ENCODE results near the gene GRAP2. TPM values are rescaled to one million over a fixed set of nuclear protein-coding genes. Genes with fewer than 3 reads are reported as not detected.

The GRAP2 gene
- polyA plus RNA-seq, 1 donor (not counting 4 experiments of a cell fraction or from before 2014, with no cell fraction given), result not detected

DNA sequence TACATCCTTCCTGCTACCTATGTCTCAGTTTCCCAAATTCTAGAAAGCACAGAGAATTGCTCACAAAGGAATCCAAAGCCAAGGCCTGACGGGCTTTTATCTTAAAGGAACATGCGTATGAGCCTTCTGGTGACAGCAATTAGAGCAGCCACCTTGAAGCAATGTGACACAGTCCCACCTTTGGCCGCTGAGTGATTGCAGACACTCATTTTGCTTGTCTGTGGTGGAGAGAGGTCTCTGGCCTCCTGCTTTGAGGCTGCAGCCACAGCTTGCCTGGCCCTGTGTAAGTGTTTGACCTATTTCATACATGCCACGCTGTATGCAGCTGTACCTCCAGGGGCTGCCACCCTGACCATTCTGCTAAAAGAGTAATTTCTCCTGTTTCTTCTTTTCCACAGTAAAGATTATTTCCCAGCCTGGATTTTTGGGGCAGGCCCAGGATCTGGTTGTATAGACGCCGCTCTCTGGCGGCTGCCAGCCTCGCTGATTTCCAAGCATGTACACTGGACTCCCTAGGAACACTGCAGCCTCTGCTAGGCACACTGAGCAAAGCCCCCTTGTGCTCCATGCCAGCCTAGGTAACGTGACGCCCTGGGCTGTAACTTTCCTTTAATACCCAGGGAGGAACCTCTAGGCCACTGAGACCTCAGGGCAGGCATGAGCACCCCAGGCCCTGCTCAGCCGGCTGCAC lies 58.2 kb downstream of the GRAP2 start:
- Histone ChIP-seq H3K4me3 (ENCODE audit: control insufficient read depth in 2 of 3, extremely low read depth in 1 of 3, insufficient read depth in 2 of 3, low read depth in 1 of 3, low read length in 3 of 3) (no peak overlapping the region), H3K4me2 (ENCODE audit: control insufficient read depth, extremely low read depth, insufficient read depth, low read depth, low read length) (no peak overlapping the region), H3K4me1 (ENCODE audit: control insufficient read depth, extremely low read depth, insufficient read depth, low read length) (peaks cover 7% of the 10 kb centered on the region), H3K27ac (ENCODE audit: control insufficient read depth, insufficient read depth, low read length) (no peak overlapping the region), H3K9me3 (ENCODE audit: control insufficient read depth, low read depth, low read length) (no peaks in the 10 kb centered on the region), H3K9me1 (ENCODE audit: control insufficient read depth, extremely low read depth, insufficient read depth, low read length) (no peaks in the 10 kb centered on the region), H4K20me1 (ENCODE audit: control insufficient read depth, extremely low read depth, insufficient read depth, low read length) (no peaks in the 10 kb centered on the region), H3K36me3 (ENCODE audit: control insufficient read depth in 2 of 2, extremely low read depth in 1 of 2, insufficient read depth in 2 of 2, low read length in 2 of 2) (no peaks in the 10 kb centered on the region), H2AFZ (ENCODE audit: control insufficient read depth, low read length) (no peak overlapping the region), H3K9ac (ENCODE audit: control insufficient read depth, extremely low read depth, insufficient read depth, low read length) (no peak overlapping the region), H3K27me3 (ENCODE audit: control insufficient read depth, extremely low read depth, insufficient read depth, low read length) (no peaks in the 10 kb centered on the region), H3K79me2 (ENCODE audit: control insufficient read depth, insufficient read depth, low read length) (no peaks in the 10 kb centered on the region)
- no peak for FAIRE-seq
- DNase-seq (ENCODE audit: low read depth, low spot score), result no peak
- TF ChIP-seq EZH2 (IDR thresholded peaks at IDR 0.05; ENCODE audit: low read length), result no peak
- TF ChIP-seq, protein P1, sequence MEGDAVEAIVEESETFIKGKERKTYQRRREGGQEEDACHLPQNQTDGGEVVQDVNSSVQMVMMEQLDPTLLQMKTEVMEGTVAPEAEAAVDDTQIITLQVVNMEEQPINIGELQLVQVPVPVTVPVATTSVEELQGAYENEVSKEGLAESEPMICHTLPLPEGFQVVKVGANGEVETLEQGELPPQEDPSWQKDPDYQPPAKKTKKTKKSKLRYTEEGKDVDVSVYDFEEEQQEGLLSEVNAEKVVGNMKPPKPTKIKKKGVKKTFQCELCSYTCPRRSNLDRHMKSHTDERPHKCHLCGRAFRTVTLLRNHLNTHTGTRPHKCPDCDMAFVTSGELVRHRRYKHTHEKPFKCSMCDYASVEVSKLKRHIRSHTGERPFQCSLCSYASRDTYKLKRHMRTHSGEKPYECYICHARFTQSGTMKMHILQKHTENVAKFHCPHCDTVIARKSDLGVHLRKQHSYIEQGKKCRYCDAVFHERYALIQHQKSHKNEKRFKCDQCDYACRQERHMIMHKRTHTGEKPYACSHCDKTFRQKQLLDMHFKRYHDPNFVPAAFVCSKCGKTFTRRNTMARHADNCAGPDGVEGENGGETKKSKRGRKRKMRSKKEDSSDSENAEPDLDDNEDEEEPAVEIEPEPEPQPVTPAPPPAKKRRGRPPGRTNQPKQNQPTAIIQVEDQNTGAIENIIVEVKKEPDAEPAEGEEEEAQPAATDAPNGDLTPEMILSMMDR (optimal IDR thresholded peaks at IDR 0.05 in 1 of 3, IDR thresholded peaks at IDR 0.05 in 1 of 3, conservative IDR thresholded peaks at IDR 0.05 in 1 of 3; ENCODE audit: extremely low read depth in 1 of 3, insufficient read depth in 2 of 3, low read length in 3 of 3), result no peak
- dilution Hi-C loops (cut with MboI; ENCODE audit: extremely low pct_ligation_motif_present, low sequenced_read_pairs), result no loop called here

DNA sequence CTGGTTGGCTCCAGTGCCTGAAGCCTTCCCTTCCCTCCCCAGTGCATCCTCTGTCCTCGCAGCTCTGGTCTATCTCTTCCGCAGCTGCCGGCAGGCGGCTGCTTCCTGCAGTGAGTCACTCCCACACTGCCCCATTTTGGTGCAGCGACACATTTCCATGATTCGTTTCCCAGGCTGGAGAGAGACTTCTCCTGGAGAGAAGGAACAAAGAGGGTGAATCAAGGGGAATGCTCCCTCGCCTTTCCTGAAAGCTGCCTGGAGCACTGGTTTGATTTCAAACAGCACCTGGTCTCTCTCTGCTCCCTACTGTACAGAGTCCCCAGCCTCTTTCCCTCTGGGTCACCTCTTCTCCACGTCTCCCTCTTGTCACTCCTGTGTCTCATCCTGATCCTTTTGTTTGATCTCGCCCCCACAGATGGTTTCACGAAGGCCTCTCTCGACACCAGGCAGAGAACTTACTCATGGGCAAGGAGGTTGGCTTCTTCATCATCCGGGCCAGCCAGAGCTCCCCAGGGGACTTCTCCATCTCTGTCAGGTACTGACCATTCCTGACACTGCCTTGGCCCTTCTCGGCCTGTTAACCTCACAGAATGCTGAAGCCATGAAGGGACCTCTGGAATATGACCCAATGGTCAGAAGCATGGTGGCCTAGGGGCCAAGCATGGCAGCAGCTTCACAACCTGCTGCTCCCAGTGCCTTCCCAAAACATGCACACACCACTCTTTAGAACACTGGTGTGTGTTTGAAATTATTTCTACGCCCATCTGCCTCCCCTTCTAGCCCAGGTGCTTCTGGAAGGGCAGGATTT lies 59.0 kb downstream of the GRAP2 start, which contains the start of gene TMA7B:
Gene TMA7B, plus strand, starts transcription at position 758 of the 808 bp plus-strand sequence. CDS start 3,978 bp downstream, outside the sequence.
- H3K27me3 ChIP-seq (ENCODE audit: control insufficient read depth, extremely low read depth, insufficient read depth, low read length), result no peaks in the 10 kb centered on the region
- H3K36me3 ChIP-seq (ENCODE audit: control insufficient read depth in 2 of 2, extremely low read depth in 1 of 2, insufficient read depth in 2 of 2, low read length in 2 of 2), result no peaks in the 10 kb centered on the region
- H3K4me2 ChIP-seq (ENCODE audit: control insufficient read depth, extremely low read depth, insufficient read depth, low read depth, low read length), result peak within 1 kb of the TSS; percentile 13
- DNase-seq (ENCODE audit: low read depth, low spot score) (peak; percentile 40), FAIRE-seq (peak; percentile 85)
- no peaks in the 10 kb centered on the region for H4K20me1 ChIP-seq (ENCODE audit: control insufficient read depth, extremely low read depth, insufficient read depth, low read length)
- dilution Hi-C loops (cut with MboI; ENCODE audit: extremely low pct_ligation_motif_present, low sequenced_read_pairs), result no loop called here
- H3K9me1 ChIP-seq (ENCODE audit: control insufficient read depth, extremely low read depth, insufficient read depth, low read length), result no peaks in the 10 kb centered on the region
- H2AFZ ChIP-seq (ENCODE audit: control insufficient read depth, low read length), result peak within 1 kb of the TSS; percentile 50
- H3K9me3 ChIP-seq (ENCODE audit: control insufficient read depth, low read depth, low read length), result no peaks in the 10 kb centered on the region
- H3K9ac ChIP-seq (ENCODE audit: control insufficient read depth, extremely low read depth, insufficient read depth, low read length), result no peak within 1 kb of the TSS
- no peak within 1 kb of the TSS for H3K4me3 ChIP-seq (ENCODE audit: control insufficient read depth in 2 of 3, extremely low read depth in 1 of 3, insufficient read depth in 2 of 3, low read depth in 1 of 3, low read length in 3 of 3)
- no peak for TF ChIP-seq EZH2 (IDR thresholded peaks at IDR 0.05; ENCODE audit: low read length)
- TF ChIP-seq, protein P1 (optimal IDR thresholded peaks at IDR 0.05 in 1 of 3, IDR thresholded peaks at IDR 0.05 in 1 of 3, conservative IDR thresholded peaks at IDR 0.05 in 1 of 3; ENCODE audit: extremely low read depth in 1 of 3, insufficient read depth in 2 of 3, low read length in 3 of 3), result peak; percentile 40 to 58 (median 45)
- H3K79me2 ChIP-seq (ENCODE audit: control insufficient read depth, insufficient read depth, low read length), result no peaks in the 10 kb centered on the region
- H3K4me1 ChIP-seq (ENCODE audit: control insufficient read depth, extremely low read depth, insufficient read depth, low read length), result peaks cover 7% of the 10 kb centered on the region
- no peak within 1 kb of the TSS for H3K27ac ChIP-seq (ENCODE audit: control insufficient read depth, insufficient read depth, low read length)

Measured in keratinocyte (primary cell).